Activated CD4-positive, alpha-beta T cell treated with anti-CD3 and anti-CD28 coated beads, Interleukin-2, Interleukin-6, amounts not matched to agents 100 ng/mL and 50 ng/mL, durations not matched to agents 16 hours and 8 hours (primary cell): ENCODE measurements around the gene CFAP90.

Experiments
- DNase-seq: peaks from one replicate; pipeline ENCODE4 v3.0.0-alpha.2; 2020

CFAP90 gene

GRCh38 chr5:7867260-7867659, 16.3 kb upstream of the CFAP90 start:
- DNase-seq, result no peak

- no peak for DNase-seq
Observed at GRCh38 chr5:7866196-7866595, 15.3 kb upstream of the CFAP90 start.

DNA sequence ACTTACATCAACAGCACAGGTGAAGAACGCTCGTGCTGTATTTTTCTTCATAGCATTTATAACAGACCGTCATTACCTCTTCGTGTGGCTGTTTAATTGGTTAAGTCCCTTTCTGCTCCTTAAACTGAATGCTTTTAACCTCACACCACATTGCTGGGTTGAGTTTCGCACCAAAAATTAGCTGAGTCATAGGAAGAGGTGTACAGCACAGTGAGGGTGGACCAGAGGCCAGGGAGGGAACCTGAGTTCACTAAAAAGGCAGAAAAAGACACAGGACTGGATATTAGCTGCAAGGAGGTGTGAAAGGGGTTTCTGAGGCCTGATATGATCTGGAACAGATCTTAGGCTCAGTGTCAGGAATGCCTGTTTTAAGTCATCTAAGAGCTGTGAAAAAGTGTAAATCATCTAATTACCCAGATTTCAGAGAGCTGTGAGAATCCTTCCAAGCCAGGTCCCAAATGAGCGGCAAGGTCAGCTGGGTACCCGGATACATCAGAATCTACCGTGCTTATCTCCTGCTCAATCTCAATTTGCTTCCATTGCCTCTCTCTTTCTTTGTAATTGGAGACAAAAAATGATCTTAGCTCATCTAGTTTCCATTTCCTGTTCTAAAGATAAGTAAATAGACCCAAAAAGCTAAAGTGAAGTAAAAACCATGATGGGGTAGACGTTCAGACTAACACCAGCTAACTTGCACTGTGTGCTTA, 7.1 kb upstream of the CFAP90 start:
- peak; percentile 66 for DNase-seq

- DNase-seq, result no peak
Observed at GRCh38 chr5:7857361-7857760, 6.4 kb upstream of the CFAP90 start.

DNA sequence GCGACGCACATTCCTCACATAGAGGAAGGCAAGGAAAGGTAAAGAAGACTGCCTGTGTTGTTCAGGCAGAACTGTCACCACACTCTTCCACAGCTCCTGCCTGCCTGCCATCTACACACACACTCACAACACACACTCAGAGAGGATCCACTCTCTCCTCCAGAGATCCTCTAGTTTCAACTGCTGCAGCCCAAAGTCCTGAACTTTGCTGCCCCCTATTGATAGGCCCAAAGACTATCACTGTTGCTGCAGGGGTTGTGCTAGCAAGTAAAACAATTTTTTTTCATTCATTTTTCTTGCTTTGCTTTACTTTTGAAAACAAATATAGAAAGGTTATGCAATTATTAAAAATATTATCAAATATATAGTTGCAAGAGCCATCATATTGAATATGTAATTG, 5.9 kb upstream of the CFAP90 start:
- peak; percentile 75 for DNase-seq

- DNase-seq, result no peak
Observed at GRCh38 chr5:7855611-7856010, 4.7 kb upstream of the CFAP90 start.

GRCh38 chr5:7852988-7853387, 2.1 kb upstream of the CFAP90 start:
- no peak for DNase-seq

DNA sequence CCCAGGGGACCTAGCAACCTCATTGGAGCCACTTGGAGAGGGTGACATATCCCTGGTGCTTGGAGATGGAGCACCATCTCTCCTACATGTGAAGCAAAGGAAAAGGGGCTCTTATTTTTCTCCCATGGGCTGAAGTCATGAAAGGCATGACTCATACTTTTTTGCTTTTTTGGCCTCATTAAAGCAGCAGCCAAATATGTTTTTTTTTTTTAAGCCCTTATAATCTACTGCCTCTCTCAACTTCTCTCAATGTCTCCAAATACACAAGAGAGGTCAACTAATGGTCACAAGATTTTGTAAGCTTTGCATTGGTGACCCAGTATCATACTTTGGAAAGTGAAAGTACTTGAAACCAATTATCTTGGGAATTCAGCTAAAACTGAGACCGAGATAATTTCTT, 1.6 kb upstream of the CFAP90 start:
- DNase-seq, result no peak

DNA sequence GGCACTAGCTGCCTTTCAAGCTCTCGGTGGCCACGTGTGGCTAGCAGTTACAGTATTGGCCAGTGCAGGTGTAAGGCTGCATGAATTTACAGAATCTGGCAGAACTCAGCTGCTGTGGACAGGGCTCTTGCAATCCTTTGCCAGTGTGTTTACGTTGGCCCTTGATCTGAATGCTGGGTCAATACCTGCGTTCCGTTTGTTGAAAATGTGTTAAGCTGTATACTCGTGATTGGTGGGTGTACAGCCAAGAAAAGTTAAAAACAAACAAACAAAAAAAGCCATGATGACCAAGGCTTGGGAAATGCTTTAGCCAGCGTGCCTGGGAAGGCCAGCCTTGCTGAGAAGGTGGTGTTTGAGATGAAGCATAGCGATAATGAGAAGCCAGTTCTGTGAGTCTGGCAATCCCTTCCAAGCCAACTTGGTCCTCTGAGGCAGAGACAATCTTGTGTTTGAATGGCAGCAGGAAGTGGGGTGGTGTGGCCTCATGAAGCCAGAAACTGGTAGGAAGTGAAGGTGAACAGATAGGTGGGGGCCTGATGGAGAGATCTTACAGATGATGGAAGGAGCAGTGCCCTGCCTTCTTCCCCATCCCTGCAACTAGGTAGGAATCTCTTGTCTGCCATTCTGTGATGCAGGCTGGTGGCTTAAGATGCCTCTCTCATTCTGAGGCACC, 820 bp upstream of the CFAP90 start:
- no peak for DNase-seq

- DNase-seq, result no peak
Observed at GRCh38 chr5:7851240-7851592, 283 bp upstream of the CFAP90 start.

GRCh38 chr5:7849681-7850394, 1.1 kb downstream of the CFAP90 start:
- no peak for DNase-seq

- DNase-seq, result no peak
Observed at GRCh38 chr5:7848296-7848695, 2.6 kb downstream of the CFAP90 start.

- DNase-seq, result no peak
Observed at GRCh38 chr5:7846327-7846726, 4.6 kb downstream of the CFAP90 start.

DNA sequence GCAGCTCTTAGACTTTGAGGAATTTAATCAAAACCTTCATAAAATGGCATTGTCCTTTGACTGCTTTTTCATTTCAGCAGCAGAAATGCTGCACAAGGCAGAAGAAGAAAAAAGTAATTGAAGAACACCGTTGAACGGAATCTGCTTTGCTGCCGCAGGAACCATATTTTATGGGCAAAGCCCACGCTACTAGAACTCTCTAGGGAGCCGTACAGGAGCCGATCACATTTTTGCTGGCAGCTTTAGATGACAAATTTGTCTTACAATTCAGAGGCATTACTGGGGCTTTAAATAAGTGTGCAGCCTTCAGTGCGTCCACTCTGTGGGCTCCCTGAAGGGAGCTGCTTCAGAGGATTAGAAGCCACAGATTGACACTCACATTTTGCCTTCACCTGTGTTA, 5.4 kb downstream of the CFAP90 start:
- DNase-seq, result no peak

GRCh38 chr5:7844901-7845300, 6.0 kb downstream of the CFAP90 start:
- no peak for DNase-seq

GRCh38 chr5:7842531-7842930, 8.4 kb downstream of the CFAP90 start:
- no peak for DNase-seq

DNA sequence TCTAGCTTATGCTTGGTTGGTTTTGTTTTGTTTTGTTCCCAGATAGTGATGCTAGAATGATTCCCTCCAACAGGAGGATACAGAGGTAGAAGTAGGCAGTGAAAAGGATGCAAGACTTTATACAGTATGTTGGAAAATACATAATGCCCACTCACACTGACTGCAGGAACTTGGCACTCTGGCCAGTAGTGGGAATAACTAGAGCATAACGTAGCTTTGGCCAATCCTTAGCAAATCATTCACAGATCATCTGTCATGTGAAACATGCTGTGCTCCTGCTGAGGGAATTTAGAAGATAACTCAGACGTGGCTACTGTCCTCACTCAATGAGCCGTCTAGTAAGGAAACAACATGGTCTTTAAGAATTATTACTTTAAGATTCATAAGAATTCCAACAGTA, 13.5 kb downstream of the CFAP90 start:
- DNase-seq, result no peak

GRCh38 chr5:7834982-7835381, 16.0 kb downstream of the CFAP90 start:
- no peak for DNase-seq

- DNase-seq, result no peak
Observed at GRCh38 chr5:7828269-7828668, 22.7 kb downstream of the CFAP90 start.

GRCh38 chr5:7827610-7828009, 23.3 kb downstream of the CFAP90 start:
- DNase-seq, result no peak

DNA sequence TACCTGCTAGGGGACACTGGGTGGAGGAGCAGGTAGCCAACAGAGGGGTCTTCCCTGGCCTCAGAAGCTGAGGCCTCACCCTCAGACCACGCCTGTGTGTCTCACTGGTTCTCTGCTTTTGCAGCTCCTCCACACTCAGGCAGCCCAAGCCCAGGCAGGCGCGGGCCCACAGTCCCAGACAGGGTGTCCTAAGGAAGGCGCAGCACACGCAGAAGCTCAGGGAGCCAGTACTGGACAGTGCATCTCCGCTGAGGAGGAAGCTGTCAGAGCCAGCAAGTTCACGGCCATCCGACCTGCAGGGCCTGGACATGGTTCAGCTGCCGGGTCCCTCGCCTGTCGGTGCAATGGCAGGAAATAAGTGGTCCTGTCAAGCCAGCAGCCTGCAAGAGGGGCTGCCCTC, 25.3 kb downstream of the CFAP90 start:
- DNase-seq, result no peak

DNA sequence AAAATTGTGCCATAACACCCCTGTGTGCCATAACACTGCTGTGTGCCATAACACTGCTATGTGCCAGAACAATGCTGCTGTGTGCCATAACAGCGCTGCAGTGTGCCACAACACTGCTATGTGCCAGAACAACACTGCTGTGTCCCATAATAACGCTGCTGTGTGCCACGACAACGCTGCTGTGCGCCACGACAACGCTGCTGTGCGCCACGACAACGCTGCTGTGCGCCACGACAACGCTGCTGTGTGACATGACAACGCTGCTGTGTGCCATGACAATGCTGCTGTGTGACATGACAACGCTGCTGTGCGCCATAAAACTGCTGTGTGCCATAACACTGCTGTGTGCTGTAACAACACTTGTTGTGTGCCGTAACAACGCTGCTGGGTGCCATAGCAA, 25.9 kb downstream of the CFAP90 start:
- DNase-seq, result no peak

GRCh38 chr5:7823594-7823993, 27.3 kb downstream of the CFAP90 start:
- DNase-seq, result no peak

DNA sequence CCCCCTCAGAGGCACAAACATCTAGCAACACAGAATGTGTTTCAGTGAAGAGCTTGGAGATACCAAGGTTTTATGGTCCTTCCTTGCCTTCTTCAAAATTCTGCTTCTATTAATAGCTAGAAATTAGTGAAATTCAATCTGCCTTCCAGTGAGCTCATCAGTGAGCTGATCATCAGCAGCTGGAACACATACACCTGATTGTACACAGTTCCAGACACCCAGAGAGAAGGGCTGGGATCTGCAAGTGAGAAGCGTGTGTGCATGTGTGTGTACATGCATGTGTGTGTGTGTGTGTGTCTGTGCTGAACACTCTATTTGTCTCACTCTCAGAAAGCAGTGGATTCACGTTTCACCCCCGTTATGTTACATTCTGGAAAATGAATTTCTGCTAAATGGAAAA, 28.5 kb downstream of the CFAP90 start:
- DNase-seq, result no peak

GRCh38 chr5:7816535-7816901, 34.4 kb downstream of the CFAP90 start:
- no peak for DNase-seq
